GM12892 (cell line): ENCODE measurements around the gene ARID3C.

Experiments
- POLR2A ChIP-seq: IDR thresholded peaks from 2 replicates; pipeline ENCODE4 v1.6.1; 2011; ENCODE audit warnings: low read depth, low read length, control low read depth
- TAF1 ChIP-seq: IDR thresholded peaks from 2 replicates; pipeline ENCODE4 v1.6.1; 2011; ENCODE audit warnings: low read depth, mild to moderate bottlenecking, control low read depth, low read length, borderline replicate concordance

DNA sequence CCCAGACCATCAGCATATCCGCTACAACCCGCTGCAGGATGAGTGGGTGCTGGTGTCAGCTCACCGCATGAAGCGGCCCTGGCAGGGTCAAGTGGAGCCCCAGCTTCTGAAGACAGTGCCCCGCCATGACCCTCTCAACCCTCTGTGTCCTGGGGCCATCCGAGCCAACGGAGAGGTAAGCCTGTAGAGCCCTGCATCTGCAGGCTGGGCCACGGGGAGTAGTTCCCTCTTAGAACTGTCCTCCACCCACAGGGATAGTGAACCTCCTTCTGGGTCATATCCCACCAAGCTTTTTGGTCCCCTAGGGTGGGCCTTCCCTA lies 18.2 kb upstream of the ARID3C start:
- TF ChIP-seq TAF1 (no peak), POLR2A (no peak)
